ENCODE measurements around the gene INKA2.

Gene INKA2

DNA sequence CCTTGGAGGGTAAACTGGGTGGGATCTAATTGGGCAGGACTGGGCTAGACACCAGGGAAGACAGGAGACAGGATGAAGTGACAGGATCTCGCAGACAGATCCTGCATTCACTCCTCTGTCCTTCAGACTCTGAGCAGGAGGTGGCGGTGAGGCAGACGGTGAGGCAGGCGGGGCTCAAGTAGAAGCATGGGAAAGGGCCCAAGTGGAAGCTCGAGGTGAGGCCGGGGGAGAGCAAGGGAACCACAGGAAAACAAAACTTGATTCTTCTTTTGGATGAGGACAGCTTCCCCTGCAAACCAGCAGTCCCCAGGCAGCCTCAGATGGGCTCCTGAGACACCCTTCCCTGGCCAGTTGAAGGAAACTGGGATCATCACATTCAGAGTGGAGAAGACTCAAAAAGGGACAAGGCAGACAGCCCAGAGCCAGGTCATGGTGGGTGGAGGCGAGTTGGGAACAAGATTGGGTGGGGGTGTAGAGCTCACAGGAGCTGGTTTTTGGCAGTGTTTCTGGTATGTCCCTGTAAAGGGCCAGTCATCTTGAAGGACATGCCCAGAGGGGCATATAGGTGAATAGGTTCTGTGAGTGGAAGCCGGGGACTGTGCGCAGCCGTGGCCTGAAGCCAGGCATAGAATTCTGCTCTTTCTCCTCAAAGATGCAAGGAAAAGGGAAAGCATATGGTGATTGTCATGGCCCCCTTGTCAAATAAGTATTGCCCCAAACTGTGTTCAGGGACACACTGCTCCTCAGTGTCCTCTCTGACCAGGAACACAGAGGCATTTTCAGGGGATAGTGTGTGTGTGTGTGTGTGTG, 18.0 kb downstream of the INKA2 start:
- Histone ChIP-seq H2AFZ (ENCODE audit: low read depth, low read length) (no peak overlapping the region), H3K4me2 (ENCODE audit: low read length, poor library complexity, severe bottlenecking) (no peak overlapping the region), H3K4ac (ENCODE audit: low read depth in 1 of 2, low read length in 2 of 2) (peak overlapping the region in 1 of 2 experiments; percentile 35), H2BK120ac (ENCODE audit: low read depth, low read length) (peak overlapping the region; percentile 69), H3K27ac (ENCODE audit: low read length, poor library complexity, severe bottlenecking) (no peak overlapping the region), H2AK5ac (ENCODE audit: low read length, severe bottlenecking) (no peak overlapping the region), H4K8ac (ENCODE audit: low read length) (peak overlapping the region; percentile 19), H3K4me3 (ENCODE audit: insufficient read depth in 1 of 2, low read depth in 1 of 2, low read length in 2 of 2) (no peak overlapping the region), H3K23ac (ENCODE audit: low read length in 2 of 2) (no peak overlapping the region), H3K79me1 (replicated peaks; ENCODE audit: low read length, poor library complexity, severe bottlenecking) (peaks cover 1% of the 10 kb centered on the region), H2BK5ac (ENCODE audit: low read depth, low read length, poor library complexity, severe bottlenecking) (no peak overlapping the region), H3K4me1 (ENCODE audit: control insufficient read depth, insufficient read depth, low read depth, low read length) (peaks cover 5% of the 10 kb centered on the region), H2BK15ac (ENCODE audit: low read depth, poor library complexity, severe bottlenecking) (no peak overlapping the region), H3K36me3 (ENCODE audit: control insufficient read depth in 1 of 2, insufficient read depth in 2 of 2, low read depth in 1 of 2, low read length in 2 of 2) (peaks cover 2 to 17% of the 10 kb centered on the region in 2 experiments), H3K9ac (ENCODE audit: low read length) (no peak overlapping the region), H3K27me3 (ENCODE audit: control insufficient read depth in 1 of 2, insufficient read depth in 1 of 2, low read length in 2 of 2) (no peaks in the 10 kb centered on the region), H3K14ac (ENCODE audit: low read length in 2 of 2) (no peak overlapping the region), H3K9me3 (ENCODE audit: control insufficient read depth, low read length) (no peaks in the 10 kb centered on the region), H3K18ac (ENCODE audit: low read depth in 1 of 2, low read length in 2 of 2) (peak overlapping the region; percentile 34 to 59), H2BK12ac (ENCODE audit: low read length in 2 of 2) (peak overlapping the region; percentile 70 to 78), H4K91ac (ENCODE audit: low read length) (peak overlapping the region; percentile 57)
- 89% methylated on average over 10 of the region's 10 CpGs for WGBS
- DNase-seq = no peak

- no peak overlapping the region for H3K4me3 ChIP-seq (ENCODE audit: insufficient read depth in 1 of 2, low read depth in 1 of 2, low read length in 2 of 2)
- peaks cover 0 to 13% of the 10 kb centered on the region in 2 experiments for H3K36me3 ChIP-seq (ENCODE audit: control insufficient read depth in 1 of 2, insufficient read depth in 2 of 2, low read depth in 1 of 2, low read length in 2 of 2)
- peak overlapping the region in 1 of 2 experiments; percentile 34 for H3K18ac ChIP-seq (ENCODE audit: low read depth in 1 of 2, low read length in 2 of 2)
- H3K27me3 ChIP-seq (ENCODE audit: control insufficient read depth in 1 of 2, insufficient read depth in 1 of 2, low read length in 2 of 2) = no peaks in the 10 kb centered on the region
- no peak overlapping the region for H2BK5ac ChIP-seq (ENCODE audit: low read depth, low read length, poor library complexity, severe bottlenecking)
- H3K14ac ChIP-seq (ENCODE audit: low read length in 2 of 2) = no peak overlapping the region
- no peak overlapping the region for H2AFZ ChIP-seq (ENCODE audit: low read depth, low read length)
- peak overlapping the region in 1 of 2 experiments; percentile 24 for H2BK12ac ChIP-seq (ENCODE audit: low read length in 2 of 2)
- H3K23ac ChIP-seq (ENCODE audit: low read length in 2 of 2) = no peak overlapping the region
- no peak overlapping the region for H2AK5ac ChIP-seq (ENCODE audit: low read length, severe bottlenecking)
- H2BK15ac ChIP-seq (ENCODE audit: low read depth, poor library complexity, severe bottlenecking) = no peak overlapping the region
- peak overlapping the region; percentile 5 for H4K8ac ChIP-seq (ENCODE audit: low read length)
- H3K27ac ChIP-seq (ENCODE audit: low read length, poor library complexity, severe bottlenecking) = no peak overlapping the region
- WGBS = 90% methylated on average over 7 of the region's 7 CpGs
- DNase-seq = no peak
- no peak overlapping the region for H3K9ac ChIP-seq (ENCODE audit: low read length)
- no peak overlapping the region for H4K91ac ChIP-seq (ENCODE audit: low read length)
- no peak overlapping the region for H2BK120ac ChIP-seq (ENCODE audit: low read depth, low read length)
- no peaks in the 10 kb centered on the region for H3K9me3 ChIP-seq (ENCODE audit: control insufficient read depth, low read length)
- peak overlapping the region; percentile 30 to 35 for H3K4ac ChIP-seq (ENCODE audit: low read depth in 1 of 2, low read length in 2 of 2)
- peaks cover 1% of the 10 kb centered on the region for H3K79me1 ChIP-seq (replicated peaks; ENCODE audit: low read length, poor library complexity, severe bottlenecking)
- H3K4me2 ChIP-seq (ENCODE audit: low read length, poor library complexity, severe bottlenecking) = no peak overlapping the region
- H3K4me1 ChIP-seq (ENCODE audit: control insufficient read depth, insufficient read depth, low read depth, low read length) = peaks cover 5% of the 10 kb centered on the region
These were observed 18.8 kb downstream of the INKA2 start for GRCh38 chr1:111720274-111720976.

DNA sequence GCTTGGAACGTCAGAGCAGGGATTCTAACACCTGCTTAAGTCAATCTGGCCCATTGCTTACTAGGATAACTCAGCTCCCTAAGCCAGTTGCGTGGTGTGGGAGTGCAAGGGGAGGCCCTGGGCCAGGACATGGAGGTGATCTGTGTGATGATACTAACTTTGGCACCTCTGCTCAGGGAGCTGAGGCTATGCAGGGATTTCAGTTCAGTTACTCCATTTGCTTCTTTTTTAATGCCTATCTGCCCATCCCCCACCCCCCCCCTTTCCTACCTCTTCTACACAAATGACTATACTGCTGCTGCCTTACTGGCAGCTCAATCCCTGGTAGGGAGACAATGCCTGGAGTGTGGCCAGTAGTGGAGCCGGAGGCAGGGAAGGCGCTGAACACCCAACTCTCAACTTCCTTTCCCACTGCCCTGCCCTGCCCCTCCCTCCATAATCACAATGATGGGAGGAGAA, 19.5 kb downstream of the INKA2 start:
- Histone ChIP-seq H4K91ac (ENCODE audit: low read length) (no peak overlapping the region), H3K4me1 (ENCODE audit: control insufficient read depth, insufficient read depth, low read depth, low read length) (peaks cover 4% of the 10 kb centered on the region), H4K8ac (ENCODE audit: low read length) (no peak overlapping the region), H3K23ac (ENCODE audit: low read length in 2 of 2) (no peak overlapping the region), H3K79me1 (replicated peaks; ENCODE audit: low read length, poor library complexity, severe bottlenecking) (peaks cover 1% of the 10 kb centered on the region), H3K4me3 (ENCODE audit: insufficient read depth in 1 of 2, low read depth in 1 of 2, low read length in 2 of 2) (no peak overlapping the region), H3K9ac (ENCODE audit: low read length) (no peak overlapping the region), H2BK120ac (ENCODE audit: low read depth, low read length) (no peak overlapping the region), H2BK5ac (ENCODE audit: low read depth, low read length, poor library complexity, severe bottlenecking) (no peak overlapping the region), H3K27me3 (ENCODE audit: control insufficient read depth in 1 of 2, insufficient read depth in 1 of 2, low read length in 2 of 2) (no peaks in the 10 kb centered on the region), H2AK5ac (ENCODE audit: low read length, severe bottlenecking) (no peak overlapping the region), H3K27ac (ENCODE audit: low read length, poor library complexity, severe bottlenecking) (no peak overlapping the region), H2BK12ac (ENCODE audit: low read length in 2 of 2) (peak overlapping the region; percentile 25 to 28), H3K4ac (ENCODE audit: low read depth in 1 of 2, low read length in 2 of 2) (no peak overlapping the region), H2AFZ (ENCODE audit: low read depth, low read length) (no peak overlapping the region), H3K36me3 (ENCODE audit: control insufficient read depth in 1 of 2, insufficient read depth in 2 of 2, low read depth in 1 of 2, low read length in 2 of 2) (peaks cover 0 to 9% of the 10 kb centered on the region in 2 experiments), H3K9me3 (ENCODE audit: control insufficient read depth, low read length) (no peaks in the 10 kb centered on the region), H3K14ac (ENCODE audit: low read length in 2 of 2) (no peak overlapping the region), H3K4me2 (ENCODE audit: low read length, poor library complexity, severe bottlenecking) (no peak overlapping the region), H3K18ac (ENCODE audit: low read depth in 1 of 2, low read length in 2 of 2) (no peak overlapping the region), H2BK15ac (ENCODE audit: low read depth, poor library complexity, severe bottlenecking) (no peak overlapping the region)
- WGBS = 93% methylated on average over 1 of the region's 4 CpGs
- DNase-seq = no peak

DNA sequence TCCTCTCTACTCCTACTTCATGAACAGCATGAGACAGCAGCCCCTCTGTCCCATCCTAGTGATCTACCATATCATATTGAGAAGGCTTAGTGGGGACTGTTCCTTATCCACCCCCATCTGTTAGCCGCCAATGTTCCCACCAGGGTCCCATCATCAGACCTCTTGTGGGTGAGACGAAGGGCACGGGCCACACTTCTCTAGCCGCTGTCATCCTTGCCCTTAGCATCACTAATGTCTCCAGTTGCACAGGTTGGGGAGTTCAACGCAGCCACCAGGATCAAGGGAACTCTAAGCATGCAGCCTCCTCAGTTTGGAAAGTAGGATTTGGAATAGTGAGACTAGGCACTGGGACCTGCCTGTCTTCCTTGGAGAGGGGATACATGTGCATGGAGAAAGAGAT, 20.1 kb downstream of the INKA2 start:
- H3K23ac ChIP-seq (ENCODE audit: low read length in 2 of 2) = no peak overlapping the region
- H4K91ac ChIP-seq (ENCODE audit: low read length) = no peak overlapping the region
- no peak overlapping the region for H2BK15ac ChIP-seq (ENCODE audit: low read depth, poor library complexity, severe bottlenecking)
- no peaks in the 10 kb centered on the region for H3K9me3 ChIP-seq (ENCODE audit: control insufficient read depth, low read length)
- H3K18ac ChIP-seq (ENCODE audit: low read depth in 1 of 2, low read length in 2 of 2) = no peak overlapping the region
- H3K4ac ChIP-seq (ENCODE audit: low read depth in 1 of 2, low read length in 2 of 2) = no peak overlapping the region
- H3K36me3 ChIP-seq (ENCODE audit: control insufficient read depth in 1 of 2, insufficient read depth in 2 of 2, low read depth in 1 of 2, low read length in 2 of 2) = peaks cover 0 to 9% of the 10 kb centered on the region in 2 experiments
- no peak overlapping the region for H3K4me3 ChIP-seq (ENCODE audit: insufficient read depth in 1 of 2, low read depth in 1 of 2, low read length in 2 of 2)
- no peak overlapping the region for H2BK120ac ChIP-seq (ENCODE audit: low read depth, low read length)
- H2BK12ac ChIP-seq (ENCODE audit: low read length in 2 of 2) = no peak overlapping the region
- H3K4me1 ChIP-seq (ENCODE audit: control insufficient read depth, insufficient read depth, low read depth, low read length) = peaks cover 4% of the 10 kb centered on the region
- H3K4me2 ChIP-seq (ENCODE audit: low read length, poor library complexity, severe bottlenecking) = no peak overlapping the region
- no peak overlapping the region for H3K9ac ChIP-seq (ENCODE audit: low read length)
- no peak for DNase-seq
- H2AK5ac ChIP-seq (ENCODE audit: low read length, severe bottlenecking) = no peak overlapping the region
- no peak overlapping the region for H3K14ac ChIP-seq (ENCODE audit: low read length in 2 of 2)
- 100% methylated on average over 2 of the region's 5 CpGs for WGBS
- no peak overlapping the region for H2AFZ ChIP-seq (ENCODE audit: low read depth, low read length)
- H3K27ac ChIP-seq (ENCODE audit: low read length, poor library complexity, severe bottlenecking) = no peak overlapping the region
- H3K27me3 ChIP-seq (ENCODE audit: control insufficient read depth in 1 of 2, insufficient read depth in 1 of 2, low read length in 2 of 2) = no peaks in the 10 kb centered on the region
- peaks cover 1% of the 10 kb centered on the region for H3K79me1 ChIP-seq (replicated peaks; ENCODE audit: low read length, poor library complexity, severe bottlenecking)
- no peak overlapping the region for H2BK5ac ChIP-seq (ENCODE audit: low read depth, low read length, poor library complexity, severe bottlenecking)
- H4K8ac ChIP-seq (ENCODE audit: low read length) = no peak overlapping the region

Data from mesenchymal stem cell (in vitro differentiated cells and primary cell).